C4-2B (cell line): ENCODE data around the gene SFTA2.

ENCODE experiments used
- H3K27ac ChIP-seq: fragments of 450-650 bp; 2 replicates; pipeline ENCODE4 v1.5.1; 2017
- ZFX ChIP-seq: fragments of 450-650 bp; IDR thresholded peaks from 2 replicates; pipeline ENCODE4 v1.6.1; 2017
- TF ChIP-seq, protein P1 (sequence below): fragments of 450-650 bp; conservative IDR thresholded peaks from 2 replicates; pipeline ENCODE4 v1.5.1; 2017; ENCODE audit warnings: mild to moderate bottlenecking

SFTA2 gene

GRCh38 chr6:30918670-30919069 lies 13.3 kb downstream of the SFTA2 start:
- H3K27ac ChIP-seq: no peak overlapping the region
- no peak for TF ChIP-seq ZFX
- TF ChIP-seq, protein P1, sequence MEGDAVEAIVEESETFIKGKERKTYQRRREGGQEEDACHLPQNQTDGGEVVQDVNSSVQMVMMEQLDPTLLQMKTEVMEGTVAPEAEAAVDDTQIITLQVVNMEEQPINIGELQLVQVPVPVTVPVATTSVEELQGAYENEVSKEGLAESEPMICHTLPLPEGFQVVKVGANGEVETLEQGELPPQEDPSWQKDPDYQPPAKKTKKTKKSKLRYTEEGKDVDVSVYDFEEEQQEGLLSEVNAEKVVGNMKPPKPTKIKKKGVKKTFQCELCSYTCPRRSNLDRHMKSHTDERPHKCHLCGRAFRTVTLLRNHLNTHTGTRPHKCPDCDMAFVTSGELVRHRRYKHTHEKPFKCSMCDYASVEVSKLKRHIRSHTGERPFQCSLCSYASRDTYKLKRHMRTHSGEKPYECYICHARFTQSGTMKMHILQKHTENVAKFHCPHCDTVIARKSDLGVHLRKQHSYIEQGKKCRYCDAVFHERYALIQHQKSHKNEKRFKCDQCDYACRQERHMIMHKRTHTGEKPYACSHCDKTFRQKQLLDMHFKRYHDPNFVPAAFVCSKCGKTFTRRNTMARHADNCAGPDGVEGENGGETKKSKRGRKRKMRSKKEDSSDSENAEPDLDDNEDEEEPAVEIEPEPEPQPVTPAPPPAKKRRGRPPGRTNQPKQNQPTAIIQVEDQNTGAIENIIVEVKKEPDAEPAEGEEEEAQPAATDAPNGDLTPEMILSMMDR: no peak

DNA sequence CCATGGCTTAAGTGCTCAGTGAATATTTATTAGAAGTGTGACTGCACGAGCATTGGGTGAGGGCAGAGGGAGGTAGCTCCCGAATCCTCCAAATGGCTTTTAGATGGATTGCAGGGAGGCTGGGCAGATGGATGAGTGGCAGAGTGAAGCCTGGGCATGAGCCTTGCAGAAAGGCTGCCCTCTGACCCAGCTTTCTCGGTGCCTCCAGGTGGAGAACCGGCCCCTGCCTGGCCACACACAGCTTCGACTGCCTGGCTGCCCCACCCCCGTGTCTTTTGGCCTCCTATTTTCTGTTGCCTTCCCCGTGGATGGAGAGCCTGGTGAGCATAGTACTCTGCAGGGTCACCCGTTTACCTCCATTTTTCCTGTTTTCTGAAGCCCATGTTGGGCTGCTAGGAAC lies 14.5 kb downstream of the SFTA2 start:
- TF ChIP-seq ZFX: no peak
- TF ChIP-seq, protein P1: no peak
- H3K27ac ChIP-seq: no peak overlapping the region

- TF ChIP-seq, protein P1: no peak
- no peak for TF ChIP-seq ZFX
- no peak overlapping the region for H3K27ac ChIP-seq
Measured at GRCh38 chr6:30917041-30917440, 14.9 kb downstream of the SFTA2 start.

- H3K27ac ChIP-seq: peak overlapping the region; percentile 88
- TF ChIP-seq, protein P1: peak; percentile 84
- no peak for TF ChIP-seq ZFX
Measured at GRCh38 chr6:30915591-30915946, 16.4 kb downstream of the SFTA2 start.

GRCh38 chr6:30914854-30915590 lies 16.9 kb downstream of the SFTA2 start:
- peak overlapping the region; percentile 88 for H3K27ac ChIP-seq
- TF ChIP-seq ZFX: no peak
- TF ChIP-seq, protein P1: no peak

- peak within 1 kb of the TSS; percentile 88 for H3K27ac ChIP-seq
- TF ChIP-seq, protein P1: peak; percentile 76
- peak; percentile 93; the same call in 1 of the 2 replicates for TF ChIP-seq ZFX
Measured at GRCh38 chr6:30914076-30914853, 17.7 kb downstream of the SFTA2 start, which contains the start of gene VARS2. Gene VARS2, plus strand, starts transcription at chr6:30914238. Its CDS starts 599 bp downstream, at chr6:30914837.

DNA sequence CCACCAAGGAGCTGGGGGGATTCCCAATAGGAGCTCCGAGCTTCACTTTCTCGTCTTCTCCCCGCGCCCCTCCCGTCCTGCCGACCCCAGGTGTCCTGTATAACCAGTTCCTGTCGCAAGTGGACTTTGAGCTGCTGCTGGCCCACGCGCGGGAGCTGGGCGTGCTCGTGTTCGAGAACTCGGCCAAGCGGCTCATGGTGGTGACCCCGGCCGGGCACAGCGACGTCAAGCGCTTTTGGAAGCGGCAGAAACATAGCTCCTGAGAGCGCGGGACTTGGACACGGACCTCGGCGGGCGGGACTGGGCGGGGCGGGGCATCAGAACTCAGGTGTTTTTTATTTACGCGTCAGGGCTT lies 18.3 kb downstream of the SFTA2 start:
- peak overlapping the region; percentile 88 for H3K27ac ChIP-seq
- TF ChIP-seq, protein P1: no peak
- TF ChIP-seq ZFX: no peak
